CD8-positive, alpha-beta memory T cell (primary cell): ENCODE measurements around the gene CAMLG. TPM values are rescaled to one million over a fixed set of nuclear protein-coding genes. Genes with fewer than 3 reads are reported as not detected.
A peak's percentile ranks its signal among the peaks of the same experiment; 100 is the strongest.

Experiments used
- CTCF ChIA-PET: fragments of 350-600 bp; sonication (Branson Sonifier 250); formaldehyde crosslinking; loops from one replicate; lab custom pipeline; 2021; ENCODE audit warnings: antibody characterized with exemption; lab: Charles Lee
- POLR2A ChIA-PET: fragments of 350-600 bp; sonication (Branson Sonifier 250); formaldehyde crosslinking; loops from one replicate; lab custom pipeline; 2021; ENCODE audit warnings: antibody characterized with exemption; lab: Charles Lee
- DNase-seq, 5 donors: peaks; one replicate each; pipeline versions ENCODE4 v3.0.0 to v3.0.0-alpha.2; 2020 to 2022; ENCODE audit warnings: mixed read lengths in 1 of 5
- H3K27ac ChIP-seq: one replicate; pipeline ENCODE4 v1.7.0; 2013; ENCODE audit warnings: low read depth, mild to moderate bottlenecking, low read length, moderate library complexity
- H3K27me3 ChIP-seq: 2 replicates; pipeline ENCODE4 v1.7.0; 2013; ENCODE audit warnings: low read length, mild to moderate bottlenecking; ENCODE audit not compliant: insufficient read depth, poor library complexity, severe bottlenecking
- H3K36me3 ChIP-seq: 2 replicates; pipeline ENCODE4 v1.7.0; 2013; ENCODE audit warnings: mild to moderate bottlenecking, low read length, moderate library complexity; ENCODE audit not compliant: insufficient read depth
- H3K4me1 ChIP-seq: 2 replicates; pipeline ENCODE4 v1.7.0; 2013; ENCODE audit warnings: mild to moderate bottlenecking, low read length, moderate library complexity; ENCODE audit not compliant: insufficient read depth
- H3K4me3 ChIP-seq: 2 replicates; pipeline ENCODE4 v1.7.0; 2013; ENCODE audit warnings: mild to moderate bottlenecking, low read length
- H3K9me3 ChIP-seq: 2 replicates; pipeline ENCODE4 v1.7.0; 2013; ENCODE audit warnings: mild to moderate bottlenecking, low read length
- H3K27ac Mint-ChIP-seq, 8 donors: one replicate each; pipeline ENCODE4 v1.8.0; 2020 to 2021; ENCODE audit warnings: mixed read lengths in 8 of 8, mild to moderate bottlenecking in 6 of 8, inconsistent platforms in 3 of 8, moderate library complexity in 3 of 8
- H3K27me3 Mint-ChIP-seq, 2 donors: one replicate each; pipeline ENCODE4 v1.8.0; 2020 to 2021; ENCODE audit warnings: mixed read lengths in 2 of 2, mild to moderate bottlenecking in 1 of 2, moderate library complexity in 1 of 2
- H3K36me3 Mint-ChIP-seq, 3 donors: one replicate each; pipeline ENCODE4 v1.8.0; 2020 to 2021; ENCODE audit warnings: mixed read lengths in 3 of 3, inconsistent platforms in 1 of 3, mild to moderate bottlenecking in 1 of 3
- H3K4me1 Mint-ChIP-seq, 3 donors: one replicate each; pipeline ENCODE4 v1.8.0; 2020 to 2021; ENCODE audit warnings: mixed read lengths in 3 of 3, inconsistent platforms in 1 of 3, mild to moderate bottlenecking in 1 of 3
- H3K4me3 Mint-ChIP-seq, 7 donors: one replicate each; pipeline ENCODE4 v1.8.0; 2020 to 2021; ENCODE audit warnings: mixed read lengths in 7 of 7, mild to moderate bottlenecking in 6 of 7, moderate library complexity in 4 of 7, inconsistent platforms in 2 of 7
- H3K9me3 Mint-ChIP-seq, 5 donors: one replicate each; pipeline ENCODE4 v1.8.0; 2020 to 2022; ENCODE audit warnings: mixed read lengths in 5 of 5, mild to moderate bottlenecking in 3 of 5, moderate library complexity in 2 of 5, inconsistent platforms in 1 of 5
- polyA plus RNA-seq: library from polyadenylated mRNA; unstranded; fragments of 300-500 nt; fragmentation: Illumina TruSeq; gene quantifications from one replicate; pipeline ENCODE4 v1.2.3, GENCODE V29; 2021
- total RNA-seq, 2 experiments: library from RNA; stranded (reverse); gene quantifications; one replicate each; pipeline ENCODE4 v1.2.3, GENCODE V29; 2021

The CAMLG gene
- total and polyA plus RNA-seq, 3 experiments from 2014 or later: 23.1 to 42.2 (median 23.6) TPM

GRCh38 chr5:134732819-134733218, 5.5 kb upstream of the CAMLG start:
- ChIA-PET POLR2A (no interaction called here), CTCF (no interaction called here)
- no peaks in the 10 kb centered on the region for H3K9me3 Mint-ChIP-seq
- peak overlapping the region in 2 of 8 donors; percentile 47 to 54 for H3K27ac Mint-ChIP-seq
- Histone ChIP-seq H3K4me3 (no peak overlapping the region), H3K4me1 (peaks cover 3% of the 10 kb centered on the region), H3K27me3 (no peaks in the 10 kb centered on the region), H3K36me3 (no peaks in the 10 kb centered on the region), H3K9me3 (no peaks in the 10 kb centered on the region), H3K27ac (no peak overlapping the region)
- DNase-seq: no peak
- H3K4me3 Mint-ChIP-seq: no peak overlapping the region
- H3K4me1 Mint-ChIP-seq: peaks cover 2 to 4% (median 4%) of the 10 kb centered on the region in 3 donors
- H3K27me3 Mint-ChIP-seq: no peaks in the 10 kb centered on the region
- H3K36me3 Mint-ChIP-seq: no peaks in the 10 kb centered on the region

- Histone ChIP-seq H3K36me3 (no peaks in the 10 kb centered on the region), H3K27ac (no peak overlapping the region), H3K9me3 (no peaks in the 10 kb centered on the region), H3K4me1 (peaks cover 16% of the 10 kb centered on the region), H3K4me3 (no peak overlapping the region), H3K27me3 (no peaks in the 10 kb centered on the region)
- H3K36me3 Mint-ChIP-seq: peaks cover 0 to 9% (median 0%) of the 10 kb centered on the region in 3 donors
- CTCF ChIA-PET: interaction anchor here (1.4 to 2.4 kb wide), 2 partner anchors 23 to 169 kb away, joined by 5 to 13 read pairs; partner anchors contain the start of genes DDX46 and PCBD2
- DNase-seq: no peak
- H3K4me3 Mint-ChIP-seq: no peak overlapping the region
- no peaks in the 10 kb centered on the region for H3K9me3 Mint-ChIP-seq
- peaks cover 18 to 21% (median 19%) of the 10 kb centered on the region in 3 donors for H3K4me1 Mint-ChIP-seq
- H3K27me3 Mint-ChIP-seq: no peaks in the 10 kb centered on the region
- no peak overlapping the region for H3K27ac Mint-ChIP-seq
- POLR2A ChIA-PET: no interaction called here
These were observed 3.1 kb upstream of the CAMLG start for GRCh38 chr5:134735243-134735642.

GRCh38 chr5:134736173-134736812, 2.1 kb upstream of the CAMLG start:
- no peak overlapping the region for H3K27ac ChIP-seq

GRCh38 chr5:134738963-134739661, 764 bp downstream of the CAMLG start:
- H3K36me3 Mint-ChIP-seq: peaks cover 0 to 28% (median 0%) of the 10 kb centered on the region in 3 donors
- peaks cover 23 to 42% (median 40%) of the 10 kb centered on the region in 3 donors for H3K4me1 Mint-ChIP-seq
- Histone ChIP-seq H3K9me3 (no peaks in the 10 kb centered on the region), H3K36me3 (no peaks in the 10 kb centered on the region), H3K4me1 (peaks cover 19% of the 10 kb centered on the region), H3K27ac (peak overlapping the region; percentile 86), H3K4me3 (peak overlapping the region; percentile 84), H3K27me3 (no peaks in the 10 kb centered on the region)
- peak overlapping the region; percentile 90 to 98 (median 95) for H3K27ac Mint-ChIP-seq
- POLR2A ChIA-PET: interaction anchor here (0.6 to 2.1 kb wide), 15 partner anchors 10 to 734 kb away, joined by 3 to 29 read pairs (median 5); partner anchors contain the start of genes C5orf24, DDX46, PCBD2 and PPP2CA
- peak overlapping the region; percentile 91 to 97 (median 95) for H3K4me3 Mint-ChIP-seq
- H3K27me3 Mint-ChIP-seq: no peaks in the 10 kb centered on the region
- DNase-seq: peak in 3 of 5 donors; percentile 27 to 50 (median 36)
- CTCF ChIA-PET: interaction anchor here (0.6 to 4.2 kb wide), 23 partner anchors 10 to 732 kb away, joined by 3 to 44 read pairs (median 3); partner anchors contain the start of genes CDKN2AIPNL, DDX46, PCBD2 and PPP2CA
- no peaks in the 10 kb centered on the region for H3K9me3 Mint-ChIP-seq

More at GRCh38 chr5:134736173-134736812, 2.1 kb upstream of the CAMLG start:
- Mint-ChIP-seq H3K9me3 (no peaks in the 10 kb centered on the region), H3K4me3 (peak overlapping the region in 1 of 7 donors; percentile 32), H3K27me3 (no peaks in the 10 kb centered on the region), H3K27ac (no peak overlapping the region), H3K4me1 (peaks cover 20 to 30% (median 28%) of the 10 kb centered on the region in 3 donors), H3K36me3 (peaks cover 0 to 14% (median 0%) of the 10 kb centered on the region in 3 donors)
- H3K4me3 ChIP-seq: no peak overlapping the region
- peaks cover 19% of the 10 kb centered on the region for H3K4me1 ChIP-seq
- POLR2A ChIA-PET: interaction anchor here (0.6 kb wide), 1 partner anchor 30 kb away, joined by 3 read pairs; no protein-coding TSS in a partner anchor
- no peaks in the 10 kb centered on the region for H3K9me3 ChIP-seq
- H3K27me3 ChIP-seq: no peaks in the 10 kb centered on the region
- no peak for DNase-seq
- no peaks in the 10 kb centered on the region for H3K36me3 ChIP-seq
- CTCF ChIA-PET: interaction anchor here (1.0 to 2.4 kb wide), 3 partner anchors 21 to 168 kb away, joined by 3 to 13 read pairs (median 3); partner anchors contain the start of genes DDX46 and PCBD2

- Mint-ChIP-seq H3K27ac (peak overlapping the region in 2 of 8 donors; percentile 22 to 61), H3K27me3 (no peaks in the 10 kb centered on the region), H3K4me1 (peaks cover 23 to 46% (median 40%) of the 10 kb centered on the region in 3 donors), H3K36me3 (peaks cover 0 to 31% (median 0%) of the 10 kb centered on the region in 3 donors), H3K9me3 (no peaks in the 10 kb centered on the region), H3K4me3 (peak overlapping the region in 1 of 7 donors; percentile 6)
- H3K36me3 ChIP-seq: no peaks in the 10 kb centered on the region
- no peak overlapping the region for H3K4me3 ChIP-seq
- DNase-seq: no peak
- no peaks in the 10 kb centered on the region for H3K27me3 ChIP-seq
- POLR2A ChIA-PET: interaction anchor here (0.7 to 1.5 kb wide), 2 partner anchors 17 to 21 kb away, joined by 3 to 5 read pairs; partner anchors contain the start of gene DDX46
- H3K4me1 ChIP-seq: peaks cover 19% of the 10 kb centered on the region
- no peaks in the 10 kb centered on the region for H3K9me3 ChIP-seq
- CTCF ChIA-PET: interaction anchor here (0.6 to 4.2 kb wide), 6 partner anchors 8 to 701 kb away, joined by 3 to 44 read pairs (median 4); partner anchors contain the start of genes DDX46 and PCBD2
- H3K27ac ChIP-seq: no peak overlapping the region
These were observed 2.7 kb downstream of the CAMLG start for GRCh38 chr5:134741052-134741451.

GRCh38 chr5:134742134-134742533, 3.8 kb downstream of the CAMLG start:
- CTCF ChIA-PET: interaction anchor here (0.8 kb wide), 1 partner anchor 162 kb away, joined by 3 read pairs; the partner anchor contains the start of gene PCBD2
- peaks cover 23 to 46% (median 40%) of the 10 kb centered on the region in 3 donors for H3K4me1 Mint-ChIP-seq
- Histone ChIP-seq H3K9me3 (no peaks in the 10 kb centered on the region), H3K4me3 (no peak overlapping the region), H3K36me3 (no peaks in the 10 kb centered on the region), H3K4me1 (peaks cover 19% of the 10 kb centered on the region), H3K27me3 (no peaks in the 10 kb centered on the region), H3K27ac (no peak overlapping the region)
- H3K4me3 Mint-ChIP-seq: no peak overlapping the region
- no peak for DNase-seq
- POLR2A ChIA-PET: no interaction called here
- H3K27ac Mint-ChIP-seq: no peak overlapping the region
- no peaks in the 10 kb centered on the region for H3K9me3 Mint-ChIP-seq
- no peaks in the 10 kb centered on the region for H3K27me3 Mint-ChIP-seq
- peaks cover 0 to 32% (median 0%) of the 10 kb centered on the region in 3 donors for H3K36me3 Mint-ChIP-seq

GRCh38 chr5:134749415-134749814, 11.1 kb downstream of the CAMLG start:
- no peak for DNase-seq
- no peak overlapping the region for H3K4me3 Mint-ChIP-seq
- peaks cover 0 to 4% (median 0%) of the 10 kb centered on the region in 3 donors for H3K4me1 Mint-ChIP-seq
- peaks cover 6% of the 10 kb centered on the region for H3K36me3 ChIP-seq
- H3K27me3 ChIP-seq: no peaks in the 10 kb centered on the region
- H3K9me3 Mint-ChIP-seq: no peaks in the 10 kb centered on the region
- POLR2A ChIA-PET: no interaction called here
- H3K36me3 Mint-ChIP-seq: peaks cover 0 to 22% (median 0%) of the 10 kb centered on the region in 3 donors
- no peak overlapping the region for H3K27ac ChIP-seq
- no peaks in the 10 kb centered on the region for H3K4me1 ChIP-seq
- H3K9me3 ChIP-seq: no peaks in the 10 kb centered on the region
- CTCF ChIA-PET: interaction anchor here (1.1 to 2.2 kb wide), 3 partner anchors 8 to 9 kb away, joined by 3 to 7 read pairs (median 4); partner anchors contain the start of gene DDX46
- H3K27ac Mint-ChIP-seq: peak overlapping the region in 1 of 8 donors; percentile 11
- no peak overlapping the region for H3K4me3 ChIP-seq
- no peaks in the 10 kb centered on the region for H3K27me3 Mint-ChIP-seq
